Hypothalamus (tissue), 51 donors: Measurements from ENCODE around the gene SSX5.
"Not testable (repeated sequence)": the region's sequence is repeated elsewhere in the genome, so short reads cannot be mapped to it uniquely, and the experiment has no call there.

Experiments used
- DNase-seq, 51 donors: peaks; one replicate each; lab custom pipeline; 2025; lab: John Stamatoyannopoulos, UW

SSX5 gene, protein sequence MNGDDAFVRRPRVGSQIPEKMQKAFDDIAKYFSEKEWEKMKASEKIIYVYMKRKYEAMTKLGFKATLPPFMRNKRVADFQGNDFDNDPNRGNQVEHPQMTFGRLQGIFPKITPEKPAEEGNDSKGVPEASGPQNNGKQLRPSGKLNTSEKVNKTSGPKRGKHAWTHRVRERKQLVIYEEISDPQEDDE

DNA sequence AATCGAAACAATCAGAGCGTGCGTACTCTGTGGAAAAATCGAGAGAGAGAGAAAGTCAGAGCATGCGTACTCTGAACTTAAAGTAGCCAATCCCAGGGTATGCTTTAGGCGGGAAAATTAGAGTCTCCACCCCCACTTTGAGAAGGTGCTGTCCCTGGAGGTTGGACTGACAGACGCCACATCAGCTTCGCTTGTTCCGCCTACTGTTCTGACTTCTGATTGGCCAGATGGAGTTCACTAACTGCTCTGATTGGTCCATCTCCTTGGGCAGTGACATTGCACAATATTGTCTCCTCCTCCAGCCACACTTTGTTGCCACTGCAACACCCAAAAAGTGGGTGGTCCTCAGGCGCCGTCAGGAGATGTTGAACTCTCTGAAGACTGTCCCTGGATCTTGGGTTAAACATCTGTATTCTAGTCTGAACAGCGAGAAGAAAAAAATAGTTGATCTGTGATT is at the start of gene SSX5:
Gene SSX5 (minus strand): TSS at position 51 of the 457 bp plus-strand sequence. CDS start 1,437 bp downstream, outside the sequence.
- DNase-seq: no peak

- DNase-seq: not testable (repeated sequence)
Measured at GRCh38 chrX:48224196-48224595, 27.6 kb upstream of the SSX5 start.

GRCh38 chrX:48214341-48214740 is 17.7 kb upstream of the SSX5 start:
- not testable (repeated sequence) for DNase-seq

GRCh38 chrX:48190024-48190423 is 6.6 kb downstream of the SSX5 start:
- not testable (repeated sequence) for DNase-seq

DNA sequence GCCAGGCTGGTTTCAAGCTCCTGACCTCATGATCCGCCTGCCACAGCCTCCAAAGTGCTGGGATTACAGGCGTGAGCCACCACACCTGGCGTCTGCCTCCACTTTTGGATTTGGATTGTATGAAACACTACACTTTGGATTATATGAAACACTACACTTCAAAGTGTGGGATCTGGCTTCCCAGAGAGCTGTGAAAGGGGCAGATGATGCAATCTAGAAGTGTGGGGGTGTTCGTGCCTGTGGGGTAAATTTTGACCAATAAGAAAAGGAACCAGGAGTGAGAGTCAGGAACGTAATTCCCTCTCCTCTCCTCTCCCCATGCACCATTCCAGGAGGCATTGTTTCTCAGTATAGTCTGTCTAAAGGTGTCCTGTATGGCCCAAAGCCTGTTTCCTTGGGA is 14.7 kb downstream of the SSX5 start:
- DNase-seq: not testable (repeated sequence)

- DNase-seq: no peak
Measured at GRCh38 chrX:48180811-48181210, 15.8 kb downstream of the SSX5 start.

- no peak for DNase-seq
Measured at GRCh38 chrX:48179691-48180090, 16.9 kb downstream of the SSX5 start.

DNA sequence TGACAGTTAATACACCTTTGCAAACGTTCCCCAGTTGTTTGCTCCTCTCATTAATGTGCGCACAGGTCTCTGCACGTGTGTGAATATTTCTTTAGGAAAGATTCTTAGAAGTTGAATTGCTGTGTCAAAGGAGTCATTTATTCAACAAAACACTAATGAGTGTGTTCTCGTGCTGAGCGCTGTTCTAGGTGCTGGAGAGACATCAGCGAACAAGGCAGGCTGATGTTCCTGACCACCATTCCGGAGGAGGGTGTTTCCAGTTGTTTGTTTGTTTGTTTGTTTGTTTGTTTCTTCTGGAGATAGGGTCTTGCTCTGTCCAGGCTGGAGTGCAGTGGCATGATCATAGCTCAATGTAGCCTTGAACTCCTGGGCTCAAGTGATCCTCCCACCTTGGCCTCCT is 30.3 kb downstream of the SSX5 start:
- not testable (repeated sequence) for DNase-seq

- DNase-seq: no peak
Measured at GRCh38 chrX:48165241-48165640, 31.4 kb downstream of the SSX5 start.

DNA sequence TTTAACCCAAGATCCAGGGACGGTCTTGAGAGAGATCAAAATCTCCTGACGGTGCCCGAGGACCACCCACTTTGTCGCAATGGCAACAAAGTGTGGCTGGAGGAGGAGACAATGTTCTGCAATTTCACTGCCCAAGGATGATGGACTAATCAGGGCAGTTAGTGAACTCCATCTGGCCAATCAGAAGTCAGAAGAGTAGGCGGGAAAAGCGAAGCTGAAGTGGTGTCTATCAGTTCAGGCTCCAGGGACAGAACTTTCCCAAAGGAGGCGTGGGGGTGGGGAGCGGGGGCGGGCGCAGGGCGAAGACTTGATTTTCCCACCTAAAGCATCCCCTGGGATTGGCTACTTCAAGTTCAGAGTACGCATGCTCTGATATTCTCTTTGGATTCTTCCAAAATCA is 40.6 kb downstream of the SSX5 start:
- DNase-seq: no peak

DNA sequence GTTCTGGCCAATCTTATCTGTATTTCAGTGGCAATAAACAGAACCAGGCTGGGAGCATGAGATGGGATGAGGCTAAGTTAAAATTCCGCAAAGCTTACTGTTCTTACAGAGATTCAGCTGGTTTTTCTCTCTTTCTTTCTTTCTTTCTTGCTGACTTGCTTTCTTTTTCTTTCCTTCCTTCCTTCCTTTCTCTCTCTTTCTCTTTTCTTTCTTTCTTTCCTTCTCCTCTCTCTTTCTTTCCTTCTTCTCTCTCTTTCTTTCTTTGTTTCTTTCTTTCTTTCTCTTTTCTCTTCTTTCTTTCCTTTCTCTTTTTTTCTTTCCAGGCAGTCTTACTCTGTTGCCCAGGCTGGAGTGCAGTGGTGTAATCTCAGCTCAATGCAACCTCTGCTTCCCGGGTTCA is 41.8 kb downstream of the SSX5 start:
- no peak for DNase-seq

GRCh38 chrX:48153769-48154168 is 42.8 kb downstream of the SSX5 start:
- no peak for DNase-seq

DNA sequence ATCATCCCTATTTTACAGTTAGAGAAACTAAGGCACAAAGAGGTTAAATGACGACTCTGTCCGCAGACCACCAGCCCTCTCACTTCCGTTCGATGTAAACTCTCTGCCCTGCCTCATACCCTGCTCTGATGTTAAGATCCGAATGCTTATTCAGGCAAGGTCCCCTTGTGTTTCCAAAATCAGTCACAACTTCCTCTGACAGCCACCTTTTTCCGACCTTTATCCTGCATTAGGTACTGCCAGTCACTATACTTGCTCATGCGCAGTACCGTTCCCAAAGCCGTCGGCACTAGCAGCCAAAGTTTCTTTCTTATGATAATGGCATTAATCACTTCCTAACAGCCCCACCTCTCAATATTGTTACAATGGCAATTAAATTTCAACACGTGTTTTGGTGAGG is 53.9 kb downstream of the SSX5 start:
- not testable (repeated sequence) for DNase-seq

- DNase-seq: not testable (repeated sequence)
Measured at GRCh38 chrX:48141810-48142508, 54.6 kb downstream of the SSX5 start.

DNA sequence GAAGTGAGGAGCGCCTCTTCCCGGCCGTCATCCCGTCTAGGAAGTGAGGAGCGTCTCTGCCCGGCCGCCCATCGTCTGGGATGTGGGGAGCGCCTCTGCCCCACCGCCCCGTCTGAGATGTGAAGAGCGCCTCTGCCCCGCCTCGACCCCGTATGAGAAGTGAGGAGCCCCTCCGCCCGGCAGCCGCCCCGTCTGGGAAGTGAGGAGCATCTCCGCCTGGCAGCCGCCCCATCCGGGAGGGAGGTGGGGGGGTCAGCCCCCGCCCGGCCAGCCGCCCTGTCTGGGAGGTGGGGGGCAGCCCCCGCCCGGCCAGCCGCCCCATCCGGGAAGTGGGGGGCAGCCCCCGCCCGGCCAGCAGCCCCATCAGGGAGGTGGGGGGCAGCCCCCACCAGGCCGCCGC is 57.5 kb downstream of the SSX5 start:
- DNase-seq: not testable (repeated sequence)
